HG03045 (cell line): ENCODE measurements around the gene FOXP3.

ENCODE experiments used
- ATAC-seq: cut with Tn5 transposase; IDR thresholded peaks from one replicate; pipeline ENCODE4 v1.9.1; 2021; ENCODE audit warnings: mild to moderate bottlenecking, moderate library complexity; ENCODE audit not compliant: unreplicated experiment

FOXP3 gene

DNA sequence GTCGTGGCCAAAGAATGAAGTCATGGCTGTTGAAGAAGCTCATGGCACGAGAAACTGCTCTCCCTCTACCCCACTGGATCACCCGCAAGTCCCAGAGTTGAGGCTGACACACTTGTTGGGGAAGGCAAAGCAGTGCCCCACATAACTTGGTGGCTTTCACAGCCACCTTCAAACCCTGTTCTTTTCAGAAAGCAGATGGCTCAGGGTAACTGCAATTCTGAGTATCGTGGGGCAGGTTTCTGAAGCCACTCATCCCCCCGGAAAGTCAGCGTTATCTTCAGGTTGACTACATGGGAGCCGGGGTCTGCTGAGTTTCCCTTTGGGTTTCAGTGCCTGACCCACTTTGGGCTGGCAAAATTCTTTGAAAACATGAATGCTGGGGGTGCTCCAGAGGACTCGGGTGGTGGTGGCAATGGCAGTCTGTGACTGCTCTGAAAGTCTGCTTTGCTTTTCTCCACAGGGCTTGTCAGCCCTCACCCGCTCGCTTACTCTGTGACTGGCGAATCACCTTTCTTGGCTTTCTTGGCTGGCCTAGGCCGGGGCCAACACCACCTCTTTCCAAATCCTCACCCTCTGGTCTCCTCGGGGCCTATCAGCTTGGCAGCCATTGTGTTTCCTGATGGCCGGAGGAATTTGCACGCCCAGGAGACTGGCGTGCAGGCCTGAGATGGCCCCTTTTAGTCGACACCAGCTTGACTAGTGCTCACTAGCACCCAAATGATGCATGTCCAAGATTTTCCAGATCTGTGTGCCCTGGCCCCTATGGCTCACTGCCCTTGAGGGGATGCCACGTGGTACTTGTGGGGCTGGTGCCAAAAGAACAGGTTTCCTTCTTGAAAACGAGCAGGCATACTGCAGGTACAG, 12.4 kb upstream of the FOXP3 start:
- ATAC-seq, result no peak

DNA sequence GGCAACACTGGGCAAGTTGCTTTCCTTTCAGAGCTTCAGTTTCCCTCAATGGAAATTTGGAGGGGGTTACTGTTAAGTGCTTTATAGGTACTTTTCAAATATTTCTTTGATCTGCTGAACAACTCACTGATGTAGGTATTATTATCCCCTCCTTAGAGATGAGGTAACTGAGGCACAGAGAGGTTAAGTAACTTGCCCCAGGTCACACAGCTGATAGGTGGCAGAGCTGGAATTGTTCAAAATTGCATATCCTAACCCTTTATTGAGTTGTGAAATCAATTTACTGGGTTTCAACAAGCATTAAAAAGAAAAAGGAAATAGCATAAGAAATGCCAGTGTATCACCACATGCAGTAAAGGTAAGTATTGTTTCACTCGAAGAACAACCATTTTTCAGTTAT, 11.7 kb upstream of the FOXP3 start:
- ATAC-seq, result no peak

DNA sequence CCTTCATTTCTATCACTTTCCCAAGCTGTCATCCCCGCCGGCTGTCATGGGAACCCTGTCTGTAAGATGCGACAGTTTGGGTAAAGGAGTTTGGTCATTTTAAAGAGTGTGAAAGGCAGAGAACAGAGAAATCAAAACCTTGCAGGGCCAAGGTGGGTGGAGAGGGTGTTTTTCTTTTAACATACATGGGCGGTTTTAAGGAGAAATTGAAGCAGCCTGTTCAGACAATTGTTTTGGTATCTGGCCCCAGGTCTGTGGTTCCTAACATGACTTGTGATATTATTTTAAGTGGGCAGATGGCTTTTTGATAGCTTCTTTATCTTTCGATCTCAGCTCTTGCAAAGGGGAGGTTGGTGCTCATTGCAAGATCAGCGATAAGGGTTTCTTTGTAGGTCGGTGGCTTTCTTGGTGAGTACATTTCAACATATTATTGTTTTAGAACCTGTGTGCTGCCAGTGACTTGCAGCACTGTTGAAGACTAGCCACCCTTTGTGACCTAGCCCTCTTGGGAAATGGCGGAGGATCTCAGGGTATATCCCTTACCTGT, 8.7 kb upstream of the FOXP3 start:
- no peak for ATAC-seq

DNA sequence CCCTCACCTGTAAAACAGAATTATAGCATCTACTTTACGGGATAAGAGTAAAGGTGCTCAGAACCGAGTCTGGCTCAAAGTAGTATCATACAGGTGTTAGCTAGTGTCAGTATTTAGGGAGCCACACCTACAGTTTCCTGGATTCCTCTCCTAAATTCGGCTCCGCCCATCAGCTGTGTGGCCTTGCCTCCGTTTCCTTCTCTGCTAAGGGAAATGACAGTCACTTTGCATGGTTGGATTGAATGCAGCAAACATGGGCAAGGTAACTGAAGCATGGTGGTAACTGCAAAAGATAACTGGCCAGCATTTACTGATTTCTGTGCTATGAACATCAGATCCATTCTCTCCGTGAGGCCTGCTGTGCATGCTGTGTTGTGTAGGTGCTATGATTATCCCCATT, 7.9 kb upstream of the FOXP3 start:
- ATAC-seq, result no peak

DNA sequence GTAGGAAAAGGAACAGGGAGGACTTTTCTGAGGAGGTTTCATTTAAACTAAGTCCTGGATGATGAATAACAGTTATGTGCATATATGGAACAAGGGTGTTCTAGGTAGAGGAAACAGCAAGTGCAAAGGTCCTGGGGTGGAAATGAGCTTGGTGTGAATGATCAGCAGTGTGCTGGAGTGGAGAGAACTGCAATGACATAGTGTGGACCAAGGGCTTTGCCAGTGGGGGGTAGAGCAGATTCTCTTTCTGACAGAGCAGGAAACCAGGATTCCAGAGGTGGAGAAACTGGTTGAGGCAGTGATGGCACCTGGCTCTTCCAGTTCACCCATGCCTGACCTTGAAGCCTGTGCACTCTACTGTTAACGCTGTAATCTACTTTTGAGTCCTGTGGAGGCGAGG, 6.8 kb upstream of the FOXP3 start:
- no peak for ATAC-seq

DNA sequence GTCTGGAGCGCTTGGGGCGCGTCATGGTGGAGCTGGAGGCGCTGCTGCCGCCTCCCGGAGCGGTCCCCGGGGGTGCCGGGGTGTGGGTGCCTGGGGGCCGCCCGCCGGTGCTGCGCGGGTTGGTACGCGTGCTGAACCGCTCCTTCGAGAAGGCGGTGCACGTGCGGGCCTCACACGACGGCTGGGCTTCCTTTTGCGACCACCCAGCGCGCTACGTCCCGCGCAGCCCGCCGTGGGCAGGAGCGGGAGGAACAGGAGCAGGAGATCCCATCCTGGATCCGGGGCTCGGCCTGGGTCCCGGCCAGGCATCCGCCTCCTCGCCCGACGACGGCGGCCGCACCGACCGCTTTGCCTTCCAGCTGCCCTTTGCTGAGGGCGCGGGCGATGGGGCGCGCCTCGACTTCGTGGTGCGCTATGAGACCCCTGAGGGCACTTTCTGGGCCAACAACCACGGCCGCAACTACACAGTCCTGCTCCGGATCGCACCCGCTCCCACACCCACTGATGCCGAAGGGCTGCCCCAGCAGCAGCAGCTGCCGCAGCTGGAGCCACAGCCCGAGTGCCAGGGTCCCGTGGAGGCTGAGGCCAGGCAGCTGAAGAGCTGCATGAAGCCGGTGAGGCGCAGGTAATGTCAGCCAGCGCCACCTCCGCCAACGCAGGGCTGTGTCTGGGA, 5.9 kb upstream of the FOXP3 start:
- no peak for ATAC-seq

DNA sequence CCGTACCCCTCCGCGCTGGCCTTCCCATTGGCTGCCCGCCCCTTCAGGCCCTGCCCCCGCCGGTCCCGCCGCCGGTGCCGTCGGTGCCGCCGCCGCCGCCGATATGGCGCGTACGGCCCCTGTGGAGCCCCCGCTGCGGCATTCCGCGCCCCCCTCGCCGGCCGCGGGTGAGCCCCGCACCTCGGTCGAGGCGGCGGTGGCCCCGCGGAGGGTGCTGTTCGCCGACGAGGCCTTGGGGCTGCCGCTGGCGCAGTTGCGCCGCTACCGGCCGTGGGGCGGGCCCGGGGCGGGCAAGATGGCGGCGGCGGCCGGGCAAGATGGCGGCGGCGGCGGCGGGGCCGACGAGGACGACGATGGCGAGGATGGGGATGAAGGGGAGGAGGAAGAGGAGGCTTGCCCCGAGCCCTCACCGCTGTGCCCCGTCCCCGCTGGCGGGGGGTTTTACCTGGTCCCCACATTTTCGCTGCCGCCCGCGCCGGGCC, 5.3 kb upstream of the FOXP3 start, which contains the start of gene PPP1R3F:
Gene PPP1R3F (plus strand): TSS at position 27 of the 482 bp plus-strand sequence. CDS start 77 bp downstream, at position 104.
- ATAC-seq, result peak; percentile 21

DNA sequence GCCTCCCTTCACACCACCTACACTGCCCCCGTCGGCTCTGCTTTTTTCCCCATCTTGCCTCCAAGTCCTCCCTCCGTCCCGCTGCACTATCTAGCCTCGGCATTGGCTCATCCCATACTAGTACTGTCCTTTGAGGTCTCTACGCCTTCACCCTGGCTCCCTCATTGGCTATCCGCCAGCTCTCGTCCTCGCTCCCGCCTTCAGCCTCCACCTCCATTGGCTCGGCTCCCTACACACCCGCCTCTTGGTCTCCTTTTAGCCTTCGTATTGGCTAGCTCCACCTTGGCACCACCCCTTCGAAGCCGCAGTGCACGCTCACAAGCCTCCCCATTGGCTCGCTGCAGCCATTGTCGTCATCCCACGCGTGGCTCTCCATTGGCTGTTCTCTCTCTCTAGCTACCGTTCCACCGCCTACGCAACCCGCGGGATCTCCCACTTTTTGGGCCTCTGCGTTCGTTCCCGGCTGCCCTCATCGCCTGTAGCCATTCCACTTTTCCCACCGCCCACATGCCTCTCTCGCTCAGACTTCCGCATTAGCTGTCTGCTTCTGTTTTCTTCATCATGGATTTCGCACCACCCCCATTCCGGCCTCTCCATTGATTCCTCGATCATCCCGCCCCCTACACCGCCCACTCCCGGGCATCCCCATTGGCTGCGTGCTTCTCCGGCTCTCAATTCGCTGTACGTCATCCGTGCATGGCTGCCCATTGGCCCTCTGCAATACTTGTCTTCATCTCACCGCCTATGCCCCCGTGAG, 4.7 kb upstream of the FOXP3 start:
- ATAC-seq, result peak; percentile 90

DNA sequence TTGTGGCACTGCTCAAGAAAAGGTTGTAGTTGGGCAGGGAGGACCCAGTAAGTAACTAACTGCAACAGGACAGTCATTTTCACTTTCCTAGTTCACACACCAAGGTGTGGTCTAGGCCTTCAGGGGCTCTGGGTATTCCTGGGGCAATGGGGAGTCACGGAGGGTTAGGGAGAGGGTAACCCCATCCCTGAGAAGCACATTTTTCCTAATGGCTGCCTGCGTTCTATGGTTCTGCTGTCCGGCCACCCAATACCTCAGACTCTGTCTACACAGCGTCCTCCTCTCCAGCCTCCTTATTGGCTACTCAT, 4.1 kb upstream of the FOXP3 start:
- ATAC-seq, result no peak

DNA sequence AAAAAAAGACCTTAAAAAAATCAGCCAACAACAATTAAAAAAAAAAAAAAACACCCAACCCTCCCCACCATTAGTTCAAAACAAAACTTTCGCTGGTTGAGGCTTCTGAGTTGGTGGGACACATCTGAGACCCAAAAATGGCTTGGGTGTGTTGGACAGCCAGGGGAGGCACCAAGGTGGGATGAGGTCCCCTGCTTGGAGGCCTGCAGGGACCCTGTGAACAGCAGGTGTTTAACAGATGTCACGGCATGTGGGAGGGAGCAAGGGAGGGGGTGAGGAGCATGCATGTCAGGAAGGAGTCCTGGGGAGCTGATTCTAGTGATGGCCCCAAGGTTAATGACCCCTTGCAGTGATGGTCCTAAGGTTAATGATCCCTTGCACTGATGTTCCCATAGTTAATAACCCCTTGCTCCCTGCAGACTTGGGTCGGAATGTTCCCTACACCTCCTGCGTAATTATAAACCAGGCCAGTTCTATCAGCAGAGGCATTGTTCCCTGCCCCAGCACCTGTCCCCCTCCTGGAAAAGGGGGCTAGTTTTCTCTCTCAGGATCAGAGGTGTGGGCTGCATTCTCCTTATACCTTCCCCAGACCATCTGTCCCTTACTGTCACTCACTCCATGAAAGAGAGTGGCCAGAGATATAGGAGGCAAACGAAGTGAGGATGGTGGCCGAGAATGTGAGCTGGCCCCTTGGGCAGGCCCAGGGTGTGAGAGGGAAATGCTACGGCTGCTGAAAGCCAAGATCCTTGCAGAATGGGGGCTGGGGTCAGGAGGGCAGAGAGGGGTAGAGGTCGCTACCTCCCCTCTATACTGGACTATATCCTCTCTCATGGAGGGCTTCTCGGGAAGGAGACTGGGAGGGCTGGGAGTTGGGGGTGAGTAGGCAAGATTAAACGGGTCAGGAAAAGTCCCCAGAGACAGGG, 2.3 kb upstream of the FOXP3 start:
- ATAC-seq, result no peak

DNA sequence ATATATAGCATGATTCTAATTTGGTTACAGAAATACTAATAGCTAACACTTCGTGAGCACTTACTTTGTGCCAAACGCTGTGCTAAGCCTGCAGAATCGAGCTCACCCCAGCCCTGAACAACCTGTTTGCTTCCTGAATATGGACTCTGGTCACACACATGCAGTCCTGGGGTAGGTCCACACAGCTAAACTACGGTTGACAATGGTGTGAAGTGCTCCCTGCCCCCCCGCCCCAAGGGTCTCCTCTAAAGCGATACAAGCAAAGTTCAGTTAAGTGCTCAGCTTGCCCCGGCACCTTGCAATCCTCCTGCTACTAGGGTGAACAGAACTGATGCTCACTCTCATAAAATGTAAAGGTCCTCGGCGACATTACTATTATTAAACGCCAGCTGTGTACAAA, 879 bp downstream of the FOXP3 start:
- no peak for ATAC-seq

DNA sequence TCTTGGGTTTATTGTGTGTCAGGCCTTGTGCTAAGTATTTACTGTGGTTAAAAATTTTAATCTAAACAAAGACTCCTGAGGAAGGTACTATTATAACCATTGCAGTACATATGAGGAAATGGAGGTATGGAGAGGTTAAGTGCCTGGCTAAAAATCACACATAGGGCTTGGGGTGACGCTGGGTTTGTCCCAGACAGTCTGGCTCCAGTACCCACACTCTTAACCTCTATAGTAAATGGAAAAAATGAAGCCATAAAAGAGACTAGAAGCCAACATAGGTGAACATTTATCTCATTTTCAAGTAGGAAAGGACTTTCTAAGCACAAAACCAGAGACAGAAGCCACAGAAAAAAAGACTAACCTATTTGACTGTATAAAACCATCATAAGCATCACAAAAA, 1.9 kb downstream of the FOXP3 start:
- no peak for ATAC-seq

DNA sequence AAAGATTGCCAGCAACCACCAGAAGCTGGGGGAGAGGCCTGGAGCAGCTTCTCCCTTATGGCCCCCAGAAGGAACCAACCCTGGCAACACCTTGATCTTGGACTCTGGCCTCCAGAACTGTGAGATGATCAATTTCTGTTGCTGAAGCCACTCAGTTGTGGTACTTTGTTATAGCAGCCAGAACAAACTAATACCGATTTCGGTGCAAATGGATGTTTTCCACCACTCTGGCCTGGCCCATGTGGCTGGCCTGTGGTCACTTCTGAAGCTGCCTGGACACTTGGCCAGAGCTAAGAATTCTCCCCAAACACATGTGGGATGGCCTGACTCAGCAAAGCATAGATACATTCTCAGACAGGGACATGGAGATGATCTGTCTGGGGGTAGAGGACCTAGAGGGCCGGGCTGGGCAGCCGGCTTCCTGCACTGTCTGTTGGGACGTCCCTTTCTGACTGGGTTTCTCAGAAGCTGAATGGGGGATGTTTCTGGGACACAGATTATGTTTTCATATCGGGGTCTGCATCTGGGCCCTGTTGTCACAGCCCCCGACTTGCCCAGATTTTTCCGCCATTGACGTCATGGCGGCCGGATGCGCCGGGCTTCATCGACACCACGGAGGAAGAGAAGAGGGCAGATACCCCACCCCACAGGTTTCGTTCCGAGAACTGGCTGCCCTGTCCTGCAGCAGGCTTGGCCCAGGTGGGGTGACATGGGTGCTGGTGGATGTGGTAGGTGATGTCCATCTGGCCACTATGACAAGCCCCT, 4.1 kb downstream of the FOXP3 start:
- ATAC-seq, result no peak

DNA sequence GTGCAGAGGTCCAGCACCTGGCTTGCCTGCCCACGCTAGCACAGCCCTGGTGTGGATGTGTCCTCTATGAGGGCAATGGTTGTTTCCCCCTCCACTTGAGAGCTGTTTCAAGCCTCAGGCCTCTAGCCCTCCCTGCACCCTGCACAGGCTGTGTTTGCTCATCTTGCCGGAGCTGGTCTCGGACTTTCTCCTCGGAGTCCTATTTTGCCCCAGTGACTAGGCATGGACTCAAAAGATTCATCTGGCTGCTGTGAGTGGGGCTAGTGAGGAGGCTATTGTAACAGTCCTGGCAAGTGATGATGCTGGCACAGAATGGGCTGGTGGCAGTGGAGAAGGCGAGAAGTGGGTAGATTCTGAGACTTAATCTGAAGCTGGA, 5.8 kb downstream of the FOXP3 start:
- ATAC-seq, result no peak

DNA sequence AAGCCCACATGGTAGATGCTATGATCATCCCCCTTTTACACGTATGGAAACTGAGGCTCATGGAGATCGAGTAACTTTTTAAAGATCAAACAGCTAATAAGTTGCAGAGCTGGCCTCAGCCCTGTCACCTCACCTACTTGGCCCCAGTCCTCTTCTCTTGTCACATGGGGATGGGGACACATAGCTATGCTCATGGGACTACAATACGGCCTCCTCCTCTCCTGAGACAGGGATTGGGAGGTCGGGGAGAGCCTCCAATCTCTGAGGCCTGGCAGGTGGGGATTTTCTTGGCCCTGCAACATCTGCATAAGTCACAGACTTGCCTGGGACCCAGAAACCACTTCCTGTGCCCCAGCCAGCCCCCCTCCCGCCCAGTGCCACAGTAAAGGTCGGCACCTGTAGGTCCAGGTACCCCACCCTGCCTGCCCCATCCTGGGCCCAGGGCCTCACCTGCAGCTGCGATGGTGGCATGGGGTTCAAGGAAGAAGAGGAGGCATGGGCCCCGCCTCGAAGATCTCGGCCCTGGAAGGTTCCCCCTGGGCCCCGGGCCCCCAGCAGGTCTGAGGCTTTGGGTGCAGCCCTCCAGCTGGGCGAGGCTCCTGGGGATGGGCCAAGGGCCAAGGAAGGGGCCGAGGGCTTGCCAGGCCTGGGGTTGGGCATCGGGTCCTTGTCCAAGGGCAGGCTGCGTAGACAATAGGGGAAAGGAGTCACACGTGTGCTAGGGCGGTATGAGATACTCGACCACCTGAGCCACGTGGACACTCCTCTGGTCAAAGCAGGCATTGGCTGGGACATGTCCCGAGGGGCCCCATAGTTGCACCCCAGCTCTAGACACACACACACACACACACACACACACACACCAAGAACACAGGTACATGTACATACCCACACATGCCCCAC, 6.4 kb downstream of the FOXP3 start:
- no peak for ATAC-seq

DNA sequence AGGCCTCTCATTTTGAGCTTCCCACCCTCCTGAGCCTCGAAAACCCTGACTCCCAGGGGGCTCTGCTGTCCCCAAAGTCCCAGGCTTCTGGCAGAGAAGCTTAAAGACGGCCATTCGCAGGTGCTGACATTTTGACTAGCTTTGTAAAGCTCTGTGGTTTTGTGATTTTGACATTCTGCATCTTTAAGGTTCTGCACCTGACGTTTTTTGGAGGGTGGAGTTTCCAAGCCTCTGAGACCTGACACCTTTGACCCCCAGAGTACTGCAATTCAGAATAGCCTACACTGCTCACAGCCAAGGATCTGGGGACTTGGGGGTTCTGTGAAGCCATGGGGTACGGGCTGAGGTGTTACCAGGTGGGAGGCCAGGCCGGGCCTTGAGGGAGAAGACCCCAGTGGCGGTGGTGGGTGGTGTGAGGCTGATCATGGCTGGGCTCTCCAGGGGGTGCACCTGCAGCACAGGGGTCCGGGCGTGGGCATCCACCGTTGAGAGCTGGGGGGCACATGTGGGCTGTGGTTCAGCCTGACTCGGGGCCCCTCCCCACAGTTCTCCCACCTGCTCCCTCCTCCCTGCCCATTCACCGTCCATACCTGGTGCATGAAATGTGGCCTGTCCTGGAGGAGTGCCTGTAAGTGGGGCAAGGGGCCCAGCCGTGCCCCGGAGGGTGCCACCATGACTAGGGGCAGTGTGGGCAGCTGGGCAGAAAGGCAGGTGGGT, 7.3 kb downstream of the FOXP3 start:
- no peak for ATAC-seq

DNA sequence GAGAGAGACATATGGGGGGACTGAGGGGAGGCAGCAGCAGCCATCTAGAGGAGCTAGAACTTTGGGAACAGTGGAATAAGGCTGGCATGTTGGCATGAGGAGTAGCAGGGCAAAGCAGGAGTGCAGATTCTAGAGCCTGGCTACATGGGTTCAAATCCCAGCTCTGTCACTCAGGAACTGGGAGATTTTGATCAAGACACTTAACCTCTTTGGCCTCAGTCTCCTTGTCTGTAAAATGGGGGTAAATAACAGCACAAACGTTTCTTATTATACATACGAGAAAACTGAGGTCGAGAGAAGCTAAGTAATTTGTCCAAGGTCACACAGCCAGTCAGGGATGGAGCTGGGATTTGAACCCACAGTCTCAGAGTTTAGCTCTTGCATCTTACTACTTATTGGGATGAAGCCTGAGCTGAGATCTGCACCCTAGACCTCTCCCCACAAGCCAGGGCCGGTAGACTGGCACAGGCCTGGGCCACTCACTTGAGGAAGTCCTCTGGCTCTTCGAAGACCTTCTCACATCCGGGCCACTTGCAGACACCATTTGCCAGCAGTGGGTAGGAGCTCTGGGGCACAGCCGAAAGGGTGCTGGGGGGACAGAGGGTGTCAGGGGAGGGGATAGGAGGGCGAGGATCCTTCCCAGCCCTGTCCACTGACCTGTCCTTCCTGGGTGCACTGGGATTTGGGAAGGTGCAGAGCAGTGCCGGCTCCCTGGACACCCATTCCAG, 8.1 kb downstream of the FOXP3 start:
- ATAC-seq, result no peak
